Measurements from ENCODE around the gene CCDC3.

CCDC3 gene

DNA sequence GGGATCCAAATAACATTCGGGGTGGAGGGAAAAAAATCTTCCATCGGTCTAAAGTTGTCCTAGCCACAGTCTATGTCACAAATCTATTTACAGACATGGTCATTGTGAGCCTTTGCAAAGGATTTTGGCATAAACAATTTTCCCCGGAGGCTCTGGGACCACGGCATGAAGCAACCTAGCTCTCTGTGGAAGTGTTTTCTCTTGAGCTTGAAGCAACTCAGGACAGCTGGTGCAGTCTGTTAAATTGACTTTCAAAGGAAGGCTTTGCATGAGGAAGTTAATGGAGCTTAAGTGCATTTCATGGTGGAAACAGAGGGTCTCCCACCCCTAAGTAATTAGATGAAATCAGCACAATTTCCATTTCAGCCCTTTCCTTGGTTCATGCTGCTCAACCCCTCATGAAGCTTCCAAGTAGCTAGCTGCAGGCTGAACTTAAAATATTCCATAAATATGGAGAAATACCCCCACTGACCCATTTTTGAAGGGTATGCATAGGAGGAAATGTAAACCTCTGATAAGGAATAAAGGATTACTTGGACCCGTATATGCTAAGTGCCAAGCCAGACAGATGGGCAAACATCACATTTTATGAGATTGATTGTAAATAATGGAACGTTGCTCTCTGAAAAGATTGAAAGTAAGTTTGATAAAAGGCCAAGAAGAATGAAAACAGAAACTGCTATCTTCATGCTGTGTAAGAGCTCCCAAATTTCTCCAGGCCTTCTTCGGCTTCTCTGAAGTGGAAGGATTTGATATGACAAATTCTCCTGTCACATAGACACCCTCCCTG is 39.9 kb downstream of the CCDC3 start:
- Histone ChIP-seq H3K27me3 (ENCODE audit: insufficient read depth, low read length) (no peaks in the 10 kb centered on the region), H3K4me1 (ENCODE audit: insufficient read depth, low read length, severe bottlenecking) (no peaks in the 10 kb centered on the region), H3K4me2 (ENCODE audit: low read length) (no peak overlapping the region), H3K79me2 (ENCODE audit: insufficient read depth, low read length) (no peaks in the 10 kb centered on the region), H3K27ac (ENCODE audit: low read depth, low read length, poor library complexity, severe bottlenecking) (no peak overlapping the region), H3K9ac (ENCODE audit: low read length) (no peak overlapping the region), H3K36me3 (ENCODE audit: insufficient read depth, low read length) (no peaks in the 10 kb centered on the region), H3K9me3 (ENCODE audit: low read length) (no peaks in the 10 kb centered on the region), H3K9me2 (ENCODE audit: low read depth, low read length) (no peaks in the 10 kb centered on the region), H3F3A (ENCODE audit: insufficient read depth, low read length) (no peaks in the 10 kb centered on the region), H4K20me1 (ENCODE audit: insufficient read depth, low read length) (no peaks in the 10 kb centered on the region), H2AFZ (ENCODE audit: low read length) (no peak overlapping the region), H3K4me3 (ENCODE audit: low read depth, low read length, poor library complexity, severe bottlenecking) (no peak overlapping the region)
- no peak for TF ChIP-seq EZH2 (IDR thresholded peaks at IDR 0.05; ENCODE audit: borderline replicate concordance, low read length)
- TF ChIP-seq, protein P1, sequence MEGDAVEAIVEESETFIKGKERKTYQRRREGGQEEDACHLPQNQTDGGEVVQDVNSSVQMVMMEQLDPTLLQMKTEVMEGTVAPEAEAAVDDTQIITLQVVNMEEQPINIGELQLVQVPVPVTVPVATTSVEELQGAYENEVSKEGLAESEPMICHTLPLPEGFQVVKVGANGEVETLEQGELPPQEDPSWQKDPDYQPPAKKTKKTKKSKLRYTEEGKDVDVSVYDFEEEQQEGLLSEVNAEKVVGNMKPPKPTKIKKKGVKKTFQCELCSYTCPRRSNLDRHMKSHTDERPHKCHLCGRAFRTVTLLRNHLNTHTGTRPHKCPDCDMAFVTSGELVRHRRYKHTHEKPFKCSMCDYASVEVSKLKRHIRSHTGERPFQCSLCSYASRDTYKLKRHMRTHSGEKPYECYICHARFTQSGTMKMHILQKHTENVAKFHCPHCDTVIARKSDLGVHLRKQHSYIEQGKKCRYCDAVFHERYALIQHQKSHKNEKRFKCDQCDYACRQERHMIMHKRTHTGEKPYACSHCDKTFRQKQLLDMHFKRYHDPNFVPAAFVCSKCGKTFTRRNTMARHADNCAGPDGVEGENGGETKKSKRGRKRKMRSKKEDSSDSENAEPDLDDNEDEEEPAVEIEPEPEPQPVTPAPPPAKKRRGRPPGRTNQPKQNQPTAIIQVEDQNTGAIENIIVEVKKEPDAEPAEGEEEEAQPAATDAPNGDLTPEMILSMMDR (IDR thresholded peaks at IDR 0.05; ENCODE audit: low read length) = no peak

GRCh38 chr10:12960941-12961340 is 40.6 kb downstream of the CCDC3 start:
- H3K4me3 ChIP-seq (ENCODE audit: low read depth, low read length, poor library complexity, severe bottlenecking) = no peak overlapping the region
- H4K20me1 ChIP-seq (ENCODE audit: insufficient read depth, low read length) = no peaks in the 10 kb centered on the region
- H3K9me2 ChIP-seq (ENCODE audit: low read depth, low read length) = no peaks in the 10 kb centered on the region
- TF ChIP-seq, protein P1 (IDR thresholded peaks at IDR 0.05; ENCODE audit: low read length) = no peak
- TF ChIP-seq EZH2 (IDR thresholded peaks at IDR 0.05; ENCODE audit: borderline replicate concordance, low read length) = no peak
- no peaks in the 10 kb centered on the region for H3K36me3 ChIP-seq (ENCODE audit: insufficient read depth, low read length)
- H3F3A ChIP-seq (ENCODE audit: insufficient read depth, low read length) = no peaks in the 10 kb centered on the region
- no peaks in the 10 kb centered on the region for H3K79me2 ChIP-seq (ENCODE audit: insufficient read depth, low read length)
- H3K27me3 ChIP-seq (ENCODE audit: insufficient read depth, low read length) = no peaks in the 10 kb centered on the region
- H2AFZ ChIP-seq (ENCODE audit: low read length) = no peak overlapping the region
- no peak overlapping the region for H3K4me2 ChIP-seq (ENCODE audit: low read length)
- H3K27ac ChIP-seq (ENCODE audit: low read depth, low read length, poor library complexity, severe bottlenecking) = no peak overlapping the region
- no peak overlapping the region for H3K9ac ChIP-seq (ENCODE audit: low read length)
- H3K4me1 ChIP-seq (ENCODE audit: insufficient read depth, low read length, severe bottlenecking) = no peaks in the 10 kb centered on the region
- H3K9me3 ChIP-seq (ENCODE audit: low read length) = no peaks in the 10 kb centered on the region

DNA sequence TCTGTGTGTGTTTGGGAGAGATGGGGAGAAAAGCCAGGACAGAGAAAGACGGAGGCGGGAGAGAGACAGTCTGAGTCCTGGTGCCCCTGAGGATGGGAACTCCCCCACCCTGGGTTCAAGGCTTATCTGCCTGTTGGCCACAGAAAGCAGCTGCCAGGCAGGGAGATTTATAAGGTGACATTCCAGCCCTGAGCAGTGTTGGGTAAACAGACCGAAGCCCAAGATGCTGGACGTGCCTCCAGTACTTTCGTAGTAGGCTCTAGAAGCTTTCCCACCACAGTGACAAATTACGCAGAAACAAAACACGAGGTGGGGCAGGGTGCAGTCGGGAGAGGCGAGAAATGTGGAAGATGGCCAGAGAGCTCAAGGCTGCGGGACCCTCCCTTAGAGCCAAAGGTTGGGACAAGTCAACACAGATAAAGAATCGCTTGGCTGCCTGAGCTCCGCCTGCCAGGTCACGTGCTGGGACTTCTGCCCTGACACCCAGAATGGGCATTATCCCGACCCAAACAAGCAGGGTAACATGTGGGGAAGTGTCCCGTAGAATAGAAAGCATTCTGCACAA is 41.1 kb downstream of the CCDC3 start:
- H3K27ac ChIP-seq (ENCODE audit: low read depth, low read length, poor library complexity, severe bottlenecking) = no peak overlapping the region
- no peak overlapping the region for H3K4me3 ChIP-seq (ENCODE audit: low read depth, low read length, poor library complexity, severe bottlenecking)
- no peaks in the 10 kb centered on the region for H3F3A ChIP-seq (ENCODE audit: insufficient read depth, low read length)
- H3K9me3 ChIP-seq (ENCODE audit: low read length) = no peaks in the 10 kb centered on the region
- H4K20me1 ChIP-seq (ENCODE audit: insufficient read depth, low read length) = no peaks in the 10 kb centered on the region
- no peak overlapping the region for H3K4me2 ChIP-seq (ENCODE audit: low read length)
- no peak overlapping the region for H2AFZ ChIP-seq (ENCODE audit: low read length)
- no peaks in the 10 kb centered on the region for H3K79me2 ChIP-seq (ENCODE audit: insufficient read depth, low read length)
- no peaks in the 10 kb centered on the region for H3K27me3 ChIP-seq (ENCODE audit: insufficient read depth, low read length)
- no peak overlapping the region for H3K9ac ChIP-seq (ENCODE audit: low read length)
- H3K9me2 ChIP-seq (ENCODE audit: low read depth, low read length) = no peaks in the 10 kb centered on the region
- no peaks in the 10 kb centered on the region for H3K36me3 ChIP-seq (ENCODE audit: insufficient read depth, low read length)
- TF ChIP-seq, protein P1 (IDR thresholded peaks at IDR 0.05; ENCODE audit: low read length) = no peak
- no peak for TF ChIP-seq EZH2 (IDR thresholded peaks at IDR 0.05; ENCODE audit: borderline replicate concordance, low read length)
- no peaks in the 10 kb centered on the region for H3K4me1 ChIP-seq (ENCODE audit: insufficient read depth, low read length, severe bottlenecking)

Data from OCI-LY1 (cell line).